Stimulated activated CD8-positive, alpha-beta memory T cell treated with anti-CD3 and anti-CD28 coated beads, Interleukin-15, amount 100 ng/mL, for 48 hours (primary cell): ENCODE data around the gene ABHD8.

Experiments used
- DNase-seq, 2 donors: peaks; one replicate each; pipeline ENCODE4 v3.0.0-alpha.2; 2020; ENCODE audit warnings: low read depth in 2 of 2

Gene ABHD8

GRCh38 chr19:17333611-17334413, 30.6 kb upstream of the ABHD8 start:
- DNase-seq = peak; percentile 77

- peak in 1 of 2 donors; percentile 54 for DNase-seq
Measured at GRCh38 chr19:17332677-17333581, 29.7 kb upstream of the ABHD8 start.

- DNase-seq = no peak
Measured at GRCh38 chr19:17332360-17332676, 29.1 kb upstream of the ABHD8 start.

GRCh38 chr19:17331045-17331558, 27.9 kb upstream of the ABHD8 start:
- no peak for DNase-seq

GRCh38 chr19:17330262-17331044, 27.2 kb upstream of the ABHD8 start:
- no peak for DNase-seq

- no peak for DNase-seq
Measured at GRCh38 chr19:17329366-17330261, 26.4 kb upstream of the ABHD8 start.

- DNase-seq = no peak
Measured at GRCh38 chr19:17328517-17329365, 25.5 kb upstream of the ABHD8 start.

GRCh38 chr19:17327654-17328516, 24.7 kb upstream of the ABHD8 start:
- no peak for DNase-seq

- no peak for DNase-seq
Measured at GRCh38 chr19:17327068-17327653, 23.9 kb upstream of the ABHD8 start.

- no peak for DNase-seq
Measured at GRCh38 chr19:17326595-17326966, 23.4 kb upstream of the ABHD8 start.

GRCh38 chr19:17325881-17326594, 22.8 kb upstream of the ABHD8 start:
- no peak for DNase-seq

GRCh38 chr19:17325133-17325532, 21.9 kb upstream of the ABHD8 start:
- DNase-seq = no peak

GRCh38 chr19:17324357-17325114, 21.3 kb upstream of the ABHD8 start:
- DNase-seq = no peak

- DNase-seq = no peak
Measured at GRCh38 chr19:17323964-17324332, 20.7 kb upstream of the ABHD8 start.

GRCh38 chr19:17323300-17323963, 20.2 kb upstream of the ABHD8 start:
- DNase-seq = no peak

GRCh38 chr19:17322854-17323253, 19.6 kb upstream of the ABHD8 start:
- no peak for DNase-seq
